ENCODE data around the gene PMF1.

GRCh38 chr1:156230473-156230837, 17.6 kb downstream of the PMF1 start:
- TF ChIP-seq YY1 (IDR thresholded peaks at IDR 0.05; ENCODE audit: insufficient read depth, insufficient read length) (no peak), SUZ12 (IDR thresholded peaks at IDR 0.05; ENCODE audit: extremely low read depth, insufficient read depth, insufficient read length) (no peak), ZNF274 (IDR thresholded peaks at IDR 0.05; ENCODE audit: low read depth, low read length) (no peak)
